Tibial artery (tissue), 4 donors: ENCODE measurements around the gene RXRB.

Experiments used
- DNase-seq, 2 donors: peaks; one replicate each; pipeline ENCODE4 v3.0.0-alpha.2; 2019
- H3K27ac ChIP-seq, 2 donors: fragments of 200-600 bp; sonication (generic) in 1 of 2; 1 replicate in 1 of 2; 2 replicates in 1 of 2; pipeline ENCODE4 v1.5.1; 2018 to 2019; ENCODE audit warnings: mild to moderate bottlenecking in 1 of 2
- H3K27me3 ChIP-seq, 2 donors: fragments of 200-600 bp; sonication (generic) in 1 of 2; one replicate each; pipeline versions ENCODE4 v1.5.1 to v1.6.0; 2016 to 2019
- H3K36me3 ChIP-seq, 3 donors: fragments of 200-600 bp; sonication (generic) in 2 of 3; one replicate each; pipeline ENCODE4 v1.5.1; 2016 to 2019; ENCODE audit warnings: mild to moderate bottlenecking in 2 of 3
- H3K4me1 ChIP-seq, 4 donors: fragments of 200-600 bp; sonication (generic) in 2 of 4; 1 replicate in 3 of 4; 2 replicates in 1 of 4; pipeline ENCODE4 v1.5.1; 2016 to 2019
- H3K4me3 ChIP-seq, 2 donors: fragments of 200-600 bp; sonication (generic) in 1 of 2; 1 replicate in 1 of 2; 2 replicates in 1 of 2; pipeline ENCODE4 v1.5.1; 2018 to 2019; ENCODE audit warnings: mild to moderate bottlenecking in 2 of 2
- H3K9me3 ChIP-seq, 3 donors: fragments of 200-600 bp; sonication (generic) in 1 of 3; one replicate each; pipeline ENCODE4 v1.5.1; 2016 to 2019
- CTCF ChIP-seq, 2 experiments: fragments of 200-600 bp in 1 of 2; fragments of 450-650 bp in 1 of 2; IDR thresholded peaks; one replicate each; pipeline ENCODE4 v1.5.1; 2017 to 2019; ENCODE audit warnings: antibody characterized with exemption in 2 of 2, mild to moderate bottlenecking in 1 of 2, moderate library complexity in 1 of 2
- intact Hi-C: fragments of 100-400 bp; cut with DNase I; formaldehyde crosslinking; loops from one replicate; pipeline ENCODE4 v1.15.0; 2023; ENCODE audit warnings: low total_unique reads

RXRB gene

DNA sequence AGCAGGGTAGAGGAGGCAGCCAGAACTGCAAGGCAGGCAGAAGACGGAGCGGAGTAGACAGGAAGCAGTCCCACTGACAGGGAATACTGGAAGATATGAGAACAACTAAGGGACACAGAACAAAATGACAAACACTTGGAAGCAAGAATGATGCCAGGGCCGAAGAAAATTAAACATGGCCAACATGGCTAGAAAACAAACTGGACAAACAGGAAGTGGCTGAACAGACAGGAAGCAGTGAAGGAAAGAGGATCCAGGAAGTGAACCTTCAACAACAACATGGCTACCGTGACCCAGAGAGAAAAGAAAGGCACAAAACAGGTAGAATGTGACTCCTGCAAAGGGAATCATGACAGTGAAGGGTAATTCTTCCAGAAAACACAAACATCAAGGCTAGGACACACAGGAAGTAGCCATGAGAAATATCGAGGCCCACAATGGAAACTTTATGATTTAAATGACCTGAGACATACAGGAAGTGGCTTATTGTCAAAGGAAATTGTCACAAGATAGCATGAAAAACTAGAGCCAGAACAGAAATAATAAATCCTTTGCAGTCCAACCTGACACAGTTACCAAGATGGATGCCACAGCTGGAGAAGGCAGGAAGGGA is 17.3 kb downstream of the RXRB start:
- no peak overlapping the region for H3K4me3 ChIP-seq
- no peak overlapping the region for H3K27ac ChIP-seq
- no peaks in the 10 kb centered on the region for H3K9me3 ChIP-seq
- intact Hi-C loops = no loop called here
- no peaks in the 10 kb centered on the region for H3K36me3 ChIP-seq
- no peaks in the 10 kb centered on the region for H3K4me1 ChIP-seq
- DNase-seq = no peak
- no peaks in the 10 kb centered on the region for H3K27me3 ChIP-seq
- no peak for TF ChIP-seq CTCF (IDR thresholded peaks at IDR 0.05)

DNA sequence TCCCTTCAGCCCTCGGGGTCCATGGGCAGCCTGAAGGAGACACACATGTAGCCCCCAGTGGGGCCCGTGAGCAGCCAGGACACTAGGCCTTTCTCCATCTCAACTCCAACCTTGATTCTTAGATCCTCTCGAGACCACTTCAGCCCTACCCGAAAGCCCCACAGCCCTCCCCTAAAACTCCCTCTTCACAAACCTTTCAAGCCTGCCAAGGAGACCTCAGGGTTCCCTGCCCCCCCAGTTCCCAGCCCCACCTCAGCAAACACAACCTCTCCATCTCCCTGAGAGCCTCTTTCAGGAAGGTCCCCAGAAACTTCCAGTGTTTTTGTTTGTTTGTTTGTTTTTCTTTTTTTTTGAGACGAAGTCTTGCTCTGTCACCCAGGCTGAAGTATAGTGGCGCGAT is 19.3 kb downstream of the RXRB start:
- intact Hi-C loops = no loop called here
- Histone ChIP-seq H3K4me3 (no peak overlapping the region), H3K4me1 (no peaks in the 10 kb centered on the region), H3K27ac (no peak overlapping the region), H3K27me3 (no peaks in the 10 kb centered on the region), H3K36me3 (no peaks in the 10 kb centered on the region), H3K9me3 (no peaks in the 10 kb centered on the region)
- DNase-seq = no peak
- TF ChIP-seq CTCF (IDR thresholded peaks at IDR 0.05) = no peak

- Histone ChIP-seq H3K9me3 (no peaks in the 10 kb centered on the region), H3K27ac (no peak overlapping the region), H3K27me3 (no peaks in the 10 kb centered on the region), H3K36me3 (no peaks in the 10 kb centered on the region), H3K4me1 (no peaks in the 10 kb centered on the region), H3K4me3 (no peak overlapping the region)
- intact Hi-C loops = no loop called here
- DNase-seq = no peak
- no peak for TF ChIP-seq CTCF (IDR thresholded peaks at IDR 0.05)
Observed at GRCh38 chr6:33178755-33179475, 21.6 kb downstream of the RXRB start.

GRCh38 chr6:33177552-33178446 is 22.7 kb downstream of the RXRB start:
- H3K27me3 ChIP-seq = no peaks in the 10 kb centered on the region
- no peaks in the 10 kb centered on the region for H3K4me1 ChIP-seq
- intact Hi-C loops = no loop called here
- DNase-seq = no peak
- no peaks in the 10 kb centered on the region for H3K36me3 ChIP-seq
- TF ChIP-seq CTCF (IDR thresholded peaks at IDR 0.05) = no peak
- H3K4me3 ChIP-seq = no peak overlapping the region
- no peak overlapping the region for H3K27ac ChIP-seq
- no peaks in the 10 kb centered on the region for H3K9me3 ChIP-seq

- no peak for DNase-seq
- Histone ChIP-seq H3K27me3 (no peaks in the 10 kb centered on the region), H3K4me1 (no peaks in the 10 kb centered on the region), H3K9me3 (no peaks in the 10 kb centered on the region), H3K36me3 (no peaks in the 10 kb centered on the region), H3K27ac (no peak overlapping the region), H3K4me3 (no peak overlapping the region)
- intact Hi-C loops = no loop called here
- TF ChIP-seq CTCF (IDR thresholded peaks at IDR 0.05) = no peak
Observed at GRCh38 chr6:33176906-33177305, 23.6 kb downstream of the RXRB start.
